PC-9 (cell line): ENCODE measurements around the gene USF2. TPM values are rescaled to one million over a fixed set of nuclear protein-coding genes. Genes with fewer than 3 reads are reported as not detected.

ENCODE experiments used
- BruUV-seq: library from RNA; stranded (reverse); fragments of 400-500 nt; replicated peaks from 2 replicates; lab custom pipeline; 2021; lab: Mats Ljungman, UMichigan
- CTCF ChIA-PET: fragments of 300-600 bp; sonication (Branson Sonifier 250); formaldehyde crosslinking; loops from one replicate; lab custom pipeline; 2022; ENCODE audit warnings: antibody characterized with exemption; lab: Charles Lee
- POLR2A ChIA-PET: fragments of 300-600 bp; sonication (Branson Sonifier 250); formaldehyde crosslinking; loops from one replicate; lab custom pipeline; 2022; ENCODE audit warnings: antibody characterized with exemption; ENCODE audit not compliant: unreplicated experiment; lab: Charles Lee
- DNase-seq, 2 experiments: peaks; one replicate each; pipeline versions ENCODE4 v3.0.0 to v3.0.0-alpha.2; 2015 to 2022; ENCODE audit warnings: mixed read lengths in 1 of 2
- H2AFZ ChIP-seq: fragments of 200-600 bp; sonication (generic); 2 replicates; pipeline ENCODE4 v1.8.1; 2017; ENCODE audit warnings: antibody characterized with exemption
- H3F3A ChIP-seq: fragments of 200-600 bp; sonication (generic); 2 replicates; pipeline ENCODE4 v1.8.1; 2017; ENCODE audit warnings: antibody characterized with exemption, mild to moderate bottlenecking, low read depth; ENCODE audit not compliant: insufficient read depth
- H3K27ac ChIP-seq: fragments of 200-600 bp; sonication (generic); 2 replicates; pipeline ENCODE4 v1.6.1; 2016; ENCODE audit warnings: mixed run types
- H3K27me3 ChIP-seq: fragments of 200-600 bp; sonication (generic); 2 replicates; pipeline ENCODE4 v1.6.1; 2016; ENCODE audit warnings: low read depth, mixed run types; ENCODE audit not compliant: insufficient read depth
- H3K36me3 ChIP-seq: fragments of 200-600 bp; sonication (generic); 2 replicates; pipeline ENCODE4 v1.6.1; 2016; ENCODE audit warnings: low read depth, mixed run types
- H3K4me1 ChIP-seq: fragments of 200-600 bp; sonication (generic); replicated peaks from 2 replicates; pipeline ENCODE4 v1.6.1; 2016; ENCODE audit warnings: mixed run types; ENCODE audit not compliant: insufficient read depth
- H3K4me2 ChIP-seq: fragments of 200-600 bp; sonication (generic); 2 replicates; pipeline ENCODE4 v1.6.1; 2017; ENCODE audit warnings: mixed run types
- H3K4me3 ChIP-seq: fragments of 200-600 bp; sonication (generic); 2 replicates; pipeline ENCODE4 v1.6.1; 2016; ENCODE audit warnings: mixed run types
- H3K79me2 ChIP-seq: fragments of 200-600 bp; sonication (generic); 2 replicates; pipeline ENCODE4 v1.6.1; 2017; ENCODE audit warnings: low read depth, mixed run types
- H3K9me2 ChIP-seq: fragments of 200-600 bp; sonication (generic); 2 replicates; pipeline ENCODE4 v1.8.1; 2017; ENCODE audit warnings: mild to moderate bottlenecking; ENCODE audit not compliant: insufficient read depth
- H3K9me3 ChIP-seq: fragments of 200-600 bp; sonication (generic); 2 replicates; pipeline ENCODE4 v1.8.1; 2016; ENCODE audit warnings: low read depth; ENCODE audit not compliant: insufficient read depth
- H4K20me1 ChIP-seq: fragments of 200-600 bp; sonication (generic); 2 replicates; pipeline ENCODE4 v1.8.1; 2017; ENCODE audit not compliant: insufficient read depth
- EZH2 ChIP-seq: fragments of 200-600 bp; sonication (generic); IDR thresholded peaks from 2 replicates; pipeline ENCODE4 v1.8.0; 2017; ENCODE audit warnings: antibody characterized with exemption, low read depth
- intact Hi-C: fragments of 100-400 bp; cut with micrococcal nuclease; formaldehyde crosslinking; loops from one replicate; pipeline ENCODE4 v1.10.0; 2022; ENCODE audit not compliant: unreplicated experiment
- total RNA-seq: library from RNA; stranded (reverse); gene quantifications from 2 replicates; pipeline ENCODE4 v1.2.3, GENCODE V29; 2021
- TF ChIP-seq, protein P1 (sequence below): fragments of 200-600 bp; sonication (generic); conservative IDR thresholded peaks from 2 replicates; pipeline ENCODE4 v1.6.1; 2017; ENCODE audit warnings: mixed run types, antibody characterized with exemption, mild to moderate bottlenecking, moderate library complexity

The USF2 gene
- total RNA-seq, 1 experiment from 2014 or later = 98.2 TPM

DNA sequence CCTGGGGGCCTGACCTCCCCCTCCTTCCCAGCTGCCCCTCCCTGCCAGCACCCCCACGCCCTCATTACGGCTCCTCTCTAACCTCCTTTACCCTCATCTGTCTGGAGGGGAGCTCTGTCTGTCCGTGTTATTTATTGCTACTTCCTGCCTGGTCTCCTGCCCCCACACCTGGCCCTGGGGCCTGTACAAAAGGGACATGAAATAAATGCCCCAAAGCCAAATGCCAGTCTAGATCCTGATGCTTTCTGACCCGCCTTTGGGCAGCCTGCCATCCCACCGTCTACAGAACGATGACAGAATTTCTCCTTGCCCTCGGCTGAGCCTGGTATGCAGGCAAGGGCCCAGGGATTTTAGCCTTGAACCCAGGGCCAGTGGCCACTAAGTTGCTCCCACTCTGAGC lies 44.8 kb downstream of the USF2 start:
- BruUV-seq = no TSS peak
- CTCF ChIA-PET = interaction anchor here (0.5 kb wide), 1 partner anchor 37 kb away, joined by 12 read pairs; no protein-coding TSS in a partner anchor
- H3K4me3 ChIP-seq = no peak overlapping the region; the same call in 1 of the 2 replicates
- H3K4me2 ChIP-seq = peak overlapping the region; percentile 99
- H3K9me3 ChIP-seq = no peaks in the 10 kb centered on the region
- no peak overlapping the region for H2AFZ ChIP-seq
- no peaks in the 10 kb centered on the region for H4K20me1 ChIP-seq
- H3K36me3 ChIP-seq = peaks cover 28% of the 10 kb centered on the region
- no peak for TF ChIP-seq EZH2
- TF ChIP-seq, protein P1, sequence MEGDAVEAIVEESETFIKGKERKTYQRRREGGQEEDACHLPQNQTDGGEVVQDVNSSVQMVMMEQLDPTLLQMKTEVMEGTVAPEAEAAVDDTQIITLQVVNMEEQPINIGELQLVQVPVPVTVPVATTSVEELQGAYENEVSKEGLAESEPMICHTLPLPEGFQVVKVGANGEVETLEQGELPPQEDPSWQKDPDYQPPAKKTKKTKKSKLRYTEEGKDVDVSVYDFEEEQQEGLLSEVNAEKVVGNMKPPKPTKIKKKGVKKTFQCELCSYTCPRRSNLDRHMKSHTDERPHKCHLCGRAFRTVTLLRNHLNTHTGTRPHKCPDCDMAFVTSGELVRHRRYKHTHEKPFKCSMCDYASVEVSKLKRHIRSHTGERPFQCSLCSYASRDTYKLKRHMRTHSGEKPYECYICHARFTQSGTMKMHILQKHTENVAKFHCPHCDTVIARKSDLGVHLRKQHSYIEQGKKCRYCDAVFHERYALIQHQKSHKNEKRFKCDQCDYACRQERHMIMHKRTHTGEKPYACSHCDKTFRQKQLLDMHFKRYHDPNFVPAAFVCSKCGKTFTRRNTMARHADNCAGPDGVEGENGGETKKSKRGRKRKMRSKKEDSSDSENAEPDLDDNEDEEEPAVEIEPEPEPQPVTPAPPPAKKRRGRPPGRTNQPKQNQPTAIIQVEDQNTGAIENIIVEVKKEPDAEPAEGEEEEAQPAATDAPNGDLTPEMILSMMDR = no peak
- POLR2A ChIA-PET = interaction anchor here (0.6 kb wide), 3 partner anchors 40 to 584 kb away, joined by 3 read pairs; partner anchors contain the start of gene PSENEN
- H3K27ac ChIP-seq = peak overlapping the region; percentile 28
- peak; percentile 82 to 87 for DNase-seq
- H3K27me3 ChIP-seq = no peaks in the 10 kb centered on the region
- no peaks in the 10 kb centered on the region for H3K9me2 ChIP-seq
- peaks cover 77% of the 10 kb centered on the region for H3F3A ChIP-seq
- intact Hi-C loops = loop anchor here (10.0 kb wide), 1 partner anchor 621 kb away; the partner anchor contains the start of gene LRFN3
- H3K79me2 ChIP-seq = peaks cover 46% of the 10 kb centered on the region
- H3K4me1 ChIP-seq = peaks cover 88% of the 10 kb centered on the region

DNA sequence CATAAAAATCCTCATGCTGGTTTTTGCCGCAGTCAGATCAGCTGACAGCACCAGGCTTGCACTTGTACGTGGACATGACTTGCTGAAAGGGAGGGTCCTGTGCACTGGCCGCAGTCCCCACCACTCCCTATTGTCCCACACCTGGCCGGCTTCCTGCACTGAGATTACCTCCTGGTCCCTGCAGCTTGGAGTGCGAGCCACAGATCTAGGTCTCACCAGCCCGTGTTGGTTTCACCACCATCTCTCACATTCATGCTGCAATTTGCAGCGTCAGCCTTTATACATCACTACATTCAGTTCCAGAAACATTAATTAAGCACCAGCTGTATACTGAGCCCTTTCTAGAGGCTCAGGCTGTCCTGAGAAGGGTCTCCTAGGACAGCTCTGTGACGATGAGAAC lies 45.3 kb downstream of the USF2 start:
- Histone ChIP-seq H3K79me2 (peaks cover 46% of the 10 kb centered on the region), H3K9me3 (no peaks in the 10 kb centered on the region), H3K4me3 (no peak overlapping the region), H2AFZ (no peak overlapping the region), H3K9me2 (no peaks in the 10 kb centered on the region), H3K36me3 (peaks cover 28% of the 10 kb centered on the region), H3K27ac (0 out of 2 replicates have a peak overlapping the region, but pooled peaks have one; percentile 28), H3K27me3 (no peaks in the 10 kb centered on the region), H4K20me1 (no peaks in the 10 kb centered on the region), H3K4me2 (peak overlapping the region; percentile 99), H3F3A (peaks cover 73% of the 10 kb centered on the region), H3K4me1 (peaks cover 84% of the 10 kb centered on the region)
- ChIA-PET POLR2A (interaction anchor here (0.6 to 0.7 kb wide), 3 partner anchors 25 to 583 kb away, joined by 3 read pairs; no protein-coding TSS in a partner anchor), CTCF (interaction anchor here (0.5 kb wide), 1 partner anchor 37 kb away, joined by 12 read pairs; no protein-coding TSS in a partner anchor)
- intact Hi-C loops = loop anchor here (10.0 kb wide), 1 partner anchor 621 kb away; the partner anchor contains the start of gene LRFN3
- TF ChIP-seq, protein P1 = no peak
- no peak for TF ChIP-seq EZH2
- no peak for DNase-seq
- BruUV-seq = no TSS peak

DNA sequence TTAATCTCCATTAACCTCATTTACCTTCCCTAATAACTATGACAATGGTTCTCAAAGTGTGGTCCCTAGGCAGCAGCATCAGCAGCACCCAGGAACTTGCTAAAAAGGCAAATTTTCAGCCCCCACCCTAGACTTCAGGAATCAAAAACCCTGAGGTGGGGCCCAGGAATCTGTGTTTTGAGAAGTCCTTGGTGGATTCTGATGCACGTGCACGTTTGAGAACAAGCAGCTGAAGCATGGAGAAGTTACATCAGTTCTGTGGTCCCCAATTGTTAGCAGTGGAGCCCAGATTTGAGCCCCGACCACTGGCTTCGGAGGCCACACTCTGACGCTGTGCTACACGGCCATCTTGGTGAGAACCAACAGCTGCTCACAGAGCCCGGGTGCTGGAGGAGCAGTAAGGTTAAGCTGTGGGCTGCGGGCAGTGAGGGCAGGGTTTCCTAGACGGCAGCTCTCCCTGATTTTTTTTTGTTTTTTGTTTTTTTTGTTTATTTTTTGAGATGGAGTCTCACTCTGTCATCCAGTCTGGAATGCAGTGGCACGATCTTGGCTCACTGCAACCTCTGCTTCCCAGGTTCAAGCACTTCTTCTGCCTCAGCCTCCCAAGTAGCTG lies 46.2 kb downstream of the USF2 start:
- ChIA-PET CTCF (no interaction called here), POLR2A (interaction anchor here (0.7 kb wide), 2 partner anchors 26 to 333 kb away, joined by 3 to 5 read pairs; partner anchors contain the start of gene COX6B1)
- no peaks in the 10 kb centered on the region for H3K27me3 ChIP-seq
- no peak overlapping the region for H3K27ac ChIP-seq
- no peak overlapping the region for H3K4me3 ChIP-seq
- H3K79me2 ChIP-seq = peaks cover 47% of the 10 kb centered on the region
- H3K36me3 ChIP-seq = peaks cover 28% of the 10 kb centered on the region
- DNase-seq = no peak
- H3K4me2 ChIP-seq = no peak overlapping the region
- H3F3A ChIP-seq = peaks cover 74% of the 10 kb centered on the region
- intact Hi-C loops = loop anchor here (5.0 to 10.0 kb wide), 2 partner anchors 402 to 620 kb away; partner anchors contain the start of genes KMT2B and LRFN3
- H4K20me1 ChIP-seq = no peaks in the 10 kb centered on the region
- BruUV-seq = no TSS peak
- H3K4me1 ChIP-seq = peaks cover 90% of the 10 kb centered on the region
- no peaks in the 10 kb centered on the region for H3K9me2 ChIP-seq
- TF ChIP-seq, protein P1 = no peak
- TF ChIP-seq EZH2 = no peak
- H2AFZ ChIP-seq = no peak overlapping the region
- no peaks in the 10 kb centered on the region for H3K9me3 ChIP-seq
